MM.1S (cell line): ENCODE results near the gene NOD2.

Experiments used
- EZH2 ChIP-seq: fragments of 300-600 bp; sonication (generic); optimal IDR thresholded peaks from 2 replicates; pipeline ENCODE3; 2017; ENCODE audit warnings: low read depth, mild to moderate bottlenecking, antibody characterized with exemption, low read length, mixed read lengths
- TF ChIP-seq, protein P1 (sequence below): fragments of 300-600 bp; sonication (generic); IDR thresholded peaks from 2 replicates; pipeline ENCODE4 v1.5.1; 2016; ENCODE audit warnings: antibody characterized with exemption, low read length, mixed read lengths

DNA sequence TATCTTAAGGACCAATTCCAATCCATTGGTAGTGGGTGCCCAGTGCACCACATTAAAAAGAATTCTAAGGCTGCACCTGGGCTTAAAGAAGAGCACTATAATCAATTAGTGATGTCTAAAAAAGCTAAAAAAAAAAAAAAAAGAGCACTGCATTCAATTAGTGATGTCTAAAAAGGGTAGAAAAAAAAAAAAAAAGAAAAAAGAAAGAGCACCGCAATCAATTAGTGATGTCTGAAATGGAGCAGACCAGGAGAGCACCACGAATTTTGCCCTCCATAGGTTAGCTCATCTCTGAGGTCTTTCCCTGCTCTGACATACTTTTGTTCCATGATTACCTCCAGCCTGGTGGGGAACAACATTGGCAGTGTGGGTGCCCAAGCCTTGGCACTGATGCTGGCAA, 29.6 kb downstream of the NOD2 start:
- no peak for TF ChIP-seq EZH2
- TF ChIP-seq, protein P1, sequence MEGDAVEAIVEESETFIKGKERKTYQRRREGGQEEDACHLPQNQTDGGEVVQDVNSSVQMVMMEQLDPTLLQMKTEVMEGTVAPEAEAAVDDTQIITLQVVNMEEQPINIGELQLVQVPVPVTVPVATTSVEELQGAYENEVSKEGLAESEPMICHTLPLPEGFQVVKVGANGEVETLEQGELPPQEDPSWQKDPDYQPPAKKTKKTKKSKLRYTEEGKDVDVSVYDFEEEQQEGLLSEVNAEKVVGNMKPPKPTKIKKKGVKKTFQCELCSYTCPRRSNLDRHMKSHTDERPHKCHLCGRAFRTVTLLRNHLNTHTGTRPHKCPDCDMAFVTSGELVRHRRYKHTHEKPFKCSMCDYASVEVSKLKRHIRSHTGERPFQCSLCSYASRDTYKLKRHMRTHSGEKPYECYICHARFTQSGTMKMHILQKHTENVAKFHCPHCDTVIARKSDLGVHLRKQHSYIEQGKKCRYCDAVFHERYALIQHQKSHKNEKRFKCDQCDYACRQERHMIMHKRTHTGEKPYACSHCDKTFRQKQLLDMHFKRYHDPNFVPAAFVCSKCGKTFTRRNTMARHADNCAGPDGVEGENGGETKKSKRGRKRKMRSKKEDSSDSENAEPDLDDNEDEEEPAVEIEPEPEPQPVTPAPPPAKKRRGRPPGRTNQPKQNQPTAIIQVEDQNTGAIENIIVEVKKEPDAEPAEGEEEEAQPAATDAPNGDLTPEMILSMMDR: no peak
